Measurements from ENCODE around the gene ZNF32.

GRCh38 chr10:43676331-43676730 is 27.6 kb upstream of the ZNF32 start:
- TF ChIP-seq CTCF (IDR thresholded peaks at IDR 0.05), result no peak
- TF ChIP-seq POLR2A (IDR thresholded peaks at IDR 0.05), result no peak
